Fibroblast of lung (primary cell): ENCODE measurements around the gene PPM1H.

Experiments used
- CTCF ChIP-seq, 2 donors: IDR thresholded peaks in 1 of 2; conservative IDR thresholded peaks in 1 of 2; 1 replicate in 1 of 2; 2 replicates in 1 of 2; pipeline ENCODE4 v1.5.1; 2011 to 2012; ENCODE audit warnings: low read length in 2 of 2, control low read depth in 1 of 2, inconsistent platforms in 1 of 2, low read depth in 1 of 2, mild to moderate bottlenecking in 1 of 2
- EZH2 ChIP-seq: IDR thresholded peaks from 2 replicates; pipeline ENCODE4 v1.5.1; 2012; ENCODE audit warnings: low read length, control low read depth, mild to moderate bottlenecking; ENCODE audit errors: missing control alignments

DNA sequence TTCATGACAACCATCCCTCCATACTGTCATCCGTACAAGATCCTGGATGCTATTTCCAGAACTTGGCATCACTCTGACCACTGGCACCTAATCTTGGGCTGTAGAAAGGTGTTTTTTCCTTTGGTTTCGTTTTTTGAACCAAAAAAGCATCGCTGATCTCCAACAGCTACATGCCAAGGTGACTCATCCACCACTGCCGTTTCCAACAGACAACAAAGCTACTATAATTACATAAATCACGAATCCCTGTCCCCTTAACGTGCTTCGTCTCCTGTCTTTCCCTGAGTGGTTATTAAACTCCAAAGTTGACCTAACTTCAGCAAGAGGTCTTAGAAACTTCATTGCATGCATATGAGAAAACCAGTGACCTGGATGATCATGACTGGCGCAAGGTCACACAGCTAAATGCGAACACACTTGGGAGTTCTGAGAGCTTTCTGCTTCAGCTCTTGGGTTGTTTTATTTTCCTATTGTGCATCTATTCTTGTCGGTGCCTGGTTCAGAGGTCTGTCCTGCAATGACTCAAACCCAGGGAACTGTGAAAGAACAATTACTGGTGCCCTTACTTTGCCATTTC lies 99.9 kb downstream of the PPM1H start:
- TF ChIP-seq CTCF (conservative IDR thresholded peaks at IDR 0.05 in 1 of 2, IDR thresholded peaks at IDR 0.05 in 1 of 2; ENCODE audit: low read depth in 1 of 2, low read length in 2 of 2) (no peak), EZH2 (no peak)
